Stomach smooth muscle (tissue), 2 donors: Measurements from ENCODE around the gene S1PR1.
"Not testable (repeated sequence)": the region's sequence is repeated elsewhere in the genome, so short reads cannot be mapped to it uniquely, and the experiment has no call there.

ENCODE experiments used
- H3K27ac ChIP-seq: one replicate; pipeline ENCODE4 v1.7.0; 2013; ENCODE audit warnings: mild to moderate bottlenecking, low read length, inconsistent platforms
- H3K27me3 ChIP-seq, 2 donors: one replicate each; pipeline ENCODE4 v1.7.0; 2013; ENCODE audit warnings: low read length in 2 of 2; ENCODE audit not compliant: insufficient read depth in 2 of 2, control insufficient read depth in 1 of 2
- H3K36me3 ChIP-seq, 2 donors: one replicate each; pipeline ENCODE4 v1.7.0; 2013; ENCODE audit warnings: low read length in 2 of 2; ENCODE audit not compliant: control insufficient read depth in 2 of 2, insufficient read depth in 2 of 2
- H3K4me1 ChIP-seq: one replicate; pipeline ENCODE4 v1.7.0; 2013; ENCODE audit warnings: low read length; ENCODE audit not compliant: control insufficient read depth, insufficient read depth
- H3K4me3 ChIP-seq, 2 donors: one replicate each; pipeline ENCODE4 v1.7.0; 2013; ENCODE audit warnings: low read length in 2 of 2
- H3K9ac ChIP-seq, 2 donors: one replicate each; pipeline ENCODE4 v1.7.0; 2013; ENCODE audit warnings: low read length in 2 of 2, mild to moderate bottlenecking in 1 of 2
- H3K9me3 ChIP-seq, 2 donors: one replicate each; pipeline ENCODE4 v1.7.0; 2013; ENCODE audit warnings: low read length in 2 of 2; ENCODE audit not compliant: control insufficient read depth in 2 of 2
- donor health status: healthy.
- donor health status: Pancreatic carcinoma.

Gene S1PR1

GRCh38 chr1:101200513-101200912, 36.3 kb upstream of the S1PR1 start:
- Histone ChIP-seq H3K4me1 (no peaks in the 10 kb centered on the region), H3K4me3 (no peak overlapping the region), H3K9me3 (no peaks in the 10 kb centered on the region), H3K27me3 (no peaks in the 10 kb centered on the region), H3K27ac (no peak overlapping the region), H3K36me3 (no peaks in the 10 kb centered on the region), H3K9ac (no peak overlapping the region)

- no peaks in the 10 kb centered on the region for H3K36me3 ChIP-seq
- no peak overlapping the region for H3K9ac ChIP-seq
- H3K4me1 ChIP-seq: no peaks in the 10 kb centered on the region
- H3K4me3 ChIP-seq: no peak overlapping the region
- no peak overlapping the region for H3K27ac ChIP-seq
- no peaks in the 10 kb centered on the region for H3K27me3 ChIP-seq
- H3K9me3 ChIP-seq: no peaks in the 10 kb centered on the region
Observed at GRCh38 chr1:101203820-101204540, 32.8 kb upstream of the S1PR1 start.

- Histone ChIP-seq H3K4me1 (no peaks in the 10 kb centered on the region), H3K4me3 (no peak overlapping the region), H3K36me3 (no peaks in the 10 kb centered on the region), H3K9me3 (no peaks in the 10 kb centered on the region), H3K27me3 (no peaks in the 10 kb centered on the region), H3K9ac (no peak overlapping the region), H3K27ac (no peak overlapping the region)
Observed at GRCh38 chr1:101205457-101205856, 31.4 kb upstream of the S1PR1 start.

- not testable (repeated sequence) for H3K27me3 ChIP-seq, H3K4me3 ChIP-seq, H3K4me1 ChIP-seq
Observed at GRCh38 chr1:101206139-101206538, 30.7 kb upstream of the S1PR1 start.

GRCh38 chr1:101207271-101207670, 29.5 kb upstream of the S1PR1 start:
- not testable (repeated sequence) for H3K4me3 ChIP-seq, H3K9ac ChIP-seq, H3K36me3 ChIP-seq, H3K27ac ChIP-seq, H3K27me3 ChIP-seq, H3K4me1 ChIP-seq, H3K9me3 ChIP-seq

More at GRCh38 chr1:101206139-101206538, 30.7 kb upstream of the S1PR1 start:
- not testable (repeated sequence) for H3K36me3 ChIP-seq, H3K9me3 ChIP-seq, H3K9ac ChIP-seq, H3K27ac ChIP-seq

GRCh38 chr1:101207891-101208290, 28.9 kb upstream of the S1PR1 start:
- no peaks in the 10 kb centered on the region for H3K27me3 ChIP-seq
- no peaks in the 10 kb centered on the region for H3K4me1 ChIP-seq
- no peaks in the 10 kb centered on the region for H3K9me3 ChIP-seq
- no peaks in the 10 kb centered on the region for H3K36me3 ChIP-seq
- H3K4me3 ChIP-seq: no peak overlapping the region
- H3K9ac ChIP-seq: no peak overlapping the region
- H3K27ac ChIP-seq: no peak overlapping the region

- no peak overlapping the region for H3K27ac ChIP-seq
- no peaks in the 10 kb centered on the region for H3K4me1 ChIP-seq
- no peak overlapping the region for H3K9ac ChIP-seq
- H3K36me3 ChIP-seq: no peaks in the 10 kb centered on the region
- no peak overlapping the region for H3K4me3 ChIP-seq
- no peaks in the 10 kb centered on the region for H3K9me3 ChIP-seq
- H3K27me3 ChIP-seq: no peaks in the 10 kb centered on the region
Observed at GRCh38 chr1:101215363-101216011, 21.3 kb upstream of the S1PR1 start.

GRCh38 chr1:101216623-101217022, 20.2 kb upstream of the S1PR1 start:
- no peaks in the 10 kb centered on the region for H3K4me1 ChIP-seq
- no peak overlapping the region for H3K27ac ChIP-seq
- no peak overlapping the region for H3K4me3 ChIP-seq
- H3K27me3 ChIP-seq: no peaks in the 10 kb centered on the region
- H3K9me3 ChIP-seq: no peaks in the 10 kb centered on the region
- no peaks in the 10 kb centered on the region for H3K36me3 ChIP-seq
- no peak overlapping the region for H3K9ac ChIP-seq

GRCh38 chr1:101217148-101217547, 19.7 kb upstream of the S1PR1 start:
- Histone ChIP-seq H3K4me3 (no peak overlapping the region), H3K9me3 (no peaks in the 10 kb centered on the region), H3K36me3 (no peaks in the 10 kb centered on the region), H3K9ac (no peak overlapping the region), H3K4me1 (no peaks in the 10 kb centered on the region), H3K27ac (no peak overlapping the region), H3K27me3 (no peaks in the 10 kb centered on the region)

- H3K9me3 ChIP-seq, H3K36me3 ChIP-seq, H3K27me3 ChIP-seq: not testable (repeated sequence)
Observed at GRCh38 chr1:101218968-101219367, 17.9 kb upstream of the S1PR1 start.

More at GRCh38 chr1:101218968-101219367, 17.9 kb upstream of the S1PR1 start:
- not testable (repeated sequence) for H3K9ac ChIP-seq, H3K4me3 ChIP-seq, H3K4me1 ChIP-seq, H3K27ac ChIP-seq
